HepG2 (cell line): ENCODE measurements around the gene CDH23. TPM values are rescaled to one million over a fixed set of nuclear protein-coding genes. Genes with fewer than 3 reads are reported as not detected.

Experiments
- ATAC-seq: fragments of 200-7000 bp; cut with Tn5 transposase; 3 replicates; pipeline ENCODE4 v1.9.1; 2020; ENCODE audit warnings: mild to moderate bottlenecking, moderate library complexity
- BruUV-seq: library from RNA; stranded (reverse); fragments of 400-500 nt; replicated peaks from 2 replicates; lab custom pipeline; 2021; lab: Mats Ljungman, UMichigan
- CTCF ChIA-PET: fragments of 300-600 bp; formaldehyde crosslinking; extraction: SDS; loops from one replicate; lab custom pipeline; 2021; ENCODE audit warnings: low total read pairs, inconsistent platforms, low intra/inter-chr PET ratio; lab: Yijun Ruan, JAX
- POLR2A ChIA-PET: fragments of 350-600 bp; sonication (Branson Sonifier 250); formaldehyde crosslinking; loops from one replicate; lab custom pipeline; 2020; ENCODE audit warnings: antibody characterized with exemption, inconsistent platforms; lab: Yijun Ruan, JAX
- DNase-seq: peaks from one replicate; pipeline ENCODE4 v3.0.0-alpha.2; 2015; ENCODE audit warnings: low spot score
- FAIRE-seq: peaks from 3 replicates; lab custom pipeline; 2011; peaks lifted over from hg19 to GRCh38; lab: Jason Lieb, UNC
- H2AFZ ChIP-seq: one replicate; pipeline ENCODE4 v1.6.1; 2011; ENCODE audit warnings: low read length, inconsistent platforms
- H3K27ac ChIP-seq: fragments of 300-600 bp; 3 replicates; pipeline ENCODE4 v1.8.0; 2011; ENCODE audit warnings: mixed run types, mild to moderate bottlenecking, mixed read lengths, low read length, inconsistent platforms; ENCODE audit not compliant: insufficient read depth; ENCODE audit errors: extremely low read length
- H3K27me3 ChIP-seq, 2 experiments: fragments of 200-600 bp in 1 of 2; 2 replicates in 1 of 2; 3 replicates in 1 of 2; pipeline versions ENCODE4 v1.6.0 to v1.8.0; 2011; ENCODE audit warnings: low read length in 2 of 2, mild to moderate bottlenecking in 2 of 2, moderate library complexity in 2 of 2, inconsistent platforms in 1 of 2; ENCODE audit not compliant: insufficient read depth in 2 of 2, control insufficient read depth in 1 of 2
- H3K36me3 ChIP-seq, 2 experiments: fragments of 200-600 bp in 1 of 2; replicated peaks in 1 of 2; 2 replicates in 1 of 2; 3 replicates in 1 of 2; pipeline versions ENCODE4 v1.5.1 to v1.8.0; 2011; ENCODE audit warnings: low read length in 2 of 2, inconsistent platforms in 1 of 2; ENCODE audit not compliant: insufficient read depth in 2 of 2, control insufficient read depth in 1 of 2
- H3K4me1 ChIP-seq: 2 replicates; pipeline ENCODE4 v1.5.1; 2012; ENCODE audit warnings: low read length, inconsistent platforms; ENCODE audit not compliant: insufficient read depth
- H3K4me2 ChIP-seq: 2 replicates; pipeline ENCODE4 v1.6.0; 2011; ENCODE audit warnings: low read depth, low read length, inconsistent platforms
- H3K4me3 ChIP-seq, 3 experiments: fragments of 200-600 bp in 1 of 3; sonication (generic), shearing (Covaris generic) in 1 of 3; replicated peaks in 1 of 3; 2 replicates each; pipeline ENCODE4 v1.5.1; 2011 to 2016; ENCODE audit warnings: low read length in 3 of 3, inconsistent platforms in 2 of 3, low read depth in 2 of 3, mild to moderate bottlenecking in 2 of 3, control low read depth in 1 of 3, mixed read lengths in 1 of 3; ENCODE audit not compliant: insufficient read depth in 1 of 3
- H3K79me2 ChIP-seq: one replicate; pipeline ENCODE4 v1.6.1; 2011; ENCODE audit warnings: low read length, inconsistent platforms; ENCODE audit not compliant: insufficient read depth
- H3K9ac ChIP-seq: 2 replicates; pipeline ENCODE4 v1.6.0; 2011; ENCODE audit warnings: mild to moderate bottlenecking, low read depth, low read length, inconsistent platforms; ENCODE audit not compliant: insufficient read depth
- H3K9me3 ChIP-seq: 2 replicates; pipeline ENCODE4 v1.5.1; 2012; ENCODE audit warnings: mild to moderate bottlenecking, low read length
- H4K20me1 ChIP-seq: 2 replicates; pipeline ENCODE4 v1.6.0; 2011; ENCODE audit warnings: inconsistent platforms, mild to moderate bottlenecking, low read length, moderate library complexity; ENCODE audit not compliant: insufficient read depth
- ATF4 ChIP-seq, 2 experiments: fragments of 450-650 bp in 1 of 2; sonication (generic) in 1 of 2; formaldehyde crosslinking; IDR thresholded peaks; 2 replicates each; pipeline versions ENCODE4 v1.5.0 to v1.8.0; 2020 to 2022; ENCODE audit warnings: mild to moderate bottlenecking in 1 of 2, missing genetic modification reagents in 1 of 2
- BCL6 ChIP-seq: IDR thresholded peaks from 2 replicates; pipeline ENCODE4 v1.6.1; 2016; ENCODE audit warnings: missing genetic modification reagents, missing compliant biosample characterization
- CEBPB ChIP-seq: IDR thresholded peaks from 2 replicates; pipeline ENCODE4 v1.6.1; 2011; ENCODE audit warnings: low read depth, low read length, improper control_type of control experiment, borderline replicate concordance
- DMAP1 ChIP-seq: IDR thresholded peaks from 2 replicates; pipeline ENCODE4 v1.6.1; 2016
- HNF4G ChIP-seq, 2 experiments: sonication (generic) in 1 of 2; formaldehyde crosslinking in 1 of 2; IDR thresholded peaks; 2 replicates each; pipeline versions ENCODE4 v1.4.0 to v1.6.1; 2011 to 2020; ENCODE audit warnings: borderline replicate concordance in 2 of 2, low read depth in 2 of 2, mild to moderate bottlenecking in 2 of 2, low read length in 1 of 2, missing genetic modification reagents in 1 of 2, moderate library complexity in 1 of 2
- HNRNPL ChIP-seq: fragments of 200-400 bp; formaldehyde crosslinking; IDR thresholded peaks from 2 replicates; pipeline ENCODE4 v1.6.1; 2017; ENCODE audit warnings: mild to moderate bottlenecking, low read depth, low read length
- NFE2L2 ChIP-seq: fragments of 150-350 bp; IDR thresholded peaks from 2 replicates; pipeline ENCODE4 v1.6.1; 2014; ENCODE audit warnings: low read length
- POLR2AphosphoS2 ChIP-seq: IDR thresholded peaks from 2 replicates; pipeline ENCODE4 v1.6.1; 2011; ENCODE audit warnings: low read depth, low read length, improper control_type of control experiment
- PRDM15 ChIP-seq: sonication (generic); formaldehyde crosslinking; IDR thresholded peaks from 2 replicates; pipeline ENCODE4 v1.4.0; 2020; ENCODE audit warnings: missing genetic modification reagents
- RBFOX2 ChIP-seq: fragments of 200-400 bp; formaldehyde crosslinking; IDR thresholded peaks from 2 replicates; pipeline ENCODE4 v1.6.1; 2017; ENCODE audit warnings: low read depth, mild to moderate bottlenecking, low read length
- TP53 ChIP-seq: sonication (generic); formaldehyde crosslinking; conservative IDR thresholded peaks from 2 replicates; pipeline ENCODE4 v1.4.0; 2020; ENCODE audit warnings: missing genetic modification reagents
- ZNF777 ChIP-seq: sonication (generic); formaldehyde crosslinking; IDR thresholded peaks from 2 replicates; pipeline ENCODE4 v1.4.0; 2020; ENCODE audit warnings: missing genetic modification reagents
- WGBS: methylation state at CpG from one replicate; pipeline ENCODE4 v1.1.6; 2017; ENCODE audit warnings: low lambda C conversion rate; 5-methylcytosine and 5-hydroxymethylcytosine counted together
- in situ Hi-C: cut with HindIII; loops from 2 replicates; pipeline ENCODE4 v1.10.0; 2017; ENCODE audit warnings: low pct_unique_long_range_greater_than_20kb; ENCODE audit not compliant: extremely low pct_ligation_motif_present
- intact Hi-C: fragments of 100-400 bp; cut with micrococcal nuclease; formaldehyde crosslinking; loops from one replicate; pipeline ENCODE4 v1.10.0; 2022; ENCODE audit not compliant: unreplicated experiment
- polyA plus RNA-seq, 8 experiments: library from polyadenylated mRNA; depleted of rRNA in 3 of 8; stranded (reverse) in 7 of 8; unstranded in 1 of 8; fragments of >200 nt; fragmentation: Illumina TruSeq in 4 of 8; extraction: Trizol in 4 of 8; gene quantifications; 2 replicates each; pipeline versions ENCODE4 v1.2.1 to v1.2.3, GENCODE V29; 2011 to 2016; ENCODE audit warnings: low read depth in 4 of 8, missing spikeins in 1 of 8, mixed read lengths in 1 of 8; ENCODE audit not compliant: insufficient read depth in 1 of 8
- total RNA-seq, 5 experiments: library from RNA; depleted of rRNA; stranded (reverse); fragments of >200 nt; fragmentation: Illumina TruSeq; extraction: Trizol; gene quantifications; 2 replicates each; pipeline ENCODE4 v1.2.3, GENCODE V29; 2016; ENCODE audit warnings: low read depth in 1 of 5
- TF ChIP-seq, protein P1 (sequence below): sonication (generic); formaldehyde crosslinking; IDR thresholded peaks from 2 replicates; pipeline ENCODE4 v1.4.0; 2020; ENCODE audit warnings: missing genetic modification reagents, mild to moderate bottlenecking, borderline replicate concordance
- TF ChIP-seq, protein P2 (sequence below): sonication (generic); formaldehyde crosslinking; IDR thresholded peaks from 2 replicates; pipeline ENCODE4 v1.4.0; 2020; ENCODE audit warnings: missing genetic modification reagents, borderline replicate concordance

CDH23 gene
- total and polyA plus RNA-seq, 2 of the 13 experiments (the other 11 are each of a cell fraction or from before 2014, with no cell fraction given): 0.13 TPM; not detected in 1

DNA sequence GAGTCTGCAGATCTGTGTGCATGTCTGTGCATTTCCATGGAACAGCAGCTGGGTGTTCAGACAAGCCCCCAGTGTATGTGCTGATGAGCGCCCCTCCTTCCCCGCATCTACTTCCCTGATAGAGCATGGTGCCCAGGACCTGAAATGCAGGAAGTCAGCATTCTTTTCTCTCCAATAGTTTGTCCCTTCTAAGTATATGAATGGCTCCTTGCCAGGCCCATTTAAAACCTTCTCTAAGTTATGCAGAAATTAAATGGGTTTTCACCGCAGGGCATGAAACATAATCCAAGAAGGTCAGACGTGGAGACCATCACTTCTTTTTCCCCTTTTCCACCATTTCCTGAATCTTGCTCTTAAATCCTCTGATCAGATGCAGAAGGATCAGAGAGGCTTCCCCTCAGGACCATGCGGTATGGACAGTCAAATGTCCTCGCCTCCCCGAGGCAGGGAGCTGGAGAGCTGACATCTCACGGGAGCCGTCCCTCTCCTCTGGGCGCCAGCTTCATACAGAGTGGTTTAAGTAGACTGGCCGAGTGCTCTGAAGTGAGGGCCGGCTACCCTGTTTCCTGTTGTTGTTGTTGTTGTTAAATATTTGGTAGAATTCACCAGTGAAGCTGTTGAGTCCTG, 167.6 kb downstream of the CDH23 start:
- Histone ChIP-seq H3K9me3 (no peaks in the 10 kb centered on the region), H3K4me3 (no peak overlapping the region), H3K4me2 (no peak overlapping the region), H3K27ac (no peak overlapping the region), H4K20me1 (no peaks in the 10 kb centered on the region), H3K27me3 (peaks cover 0 to 25% of the 10 kb centered on the region in 2 experiments; a peak in 2 of 5 replicates), H3K9ac (no peak overlapping the region), H3K79me2 (no peaks in the 10 kb centered on the region), H3K36me3 (no peaks in the 10 kb centered on the region), H2AFZ (no peak overlapping the region), H3K4me1 (no peaks in the 10 kb centered on the region)
- FAIRE-seq (no peak), ATAC-seq (no peak), DNase-seq (no peak)
- intact Hi-C loops (no loop called here), in situ Hi-C loops (loop anchor here (10.0 kb wide), 1 partner anchor 180 kb away; no protein-coding TSS in a partner anchor)
- ChIA-PET POLR2A (no interaction called here), CTCF (no interaction called here)
- WGBS: 31% methylated on average over 10 of the region's 12 CpGs
- BruUV-seq: no TSS peak
- TF ChIP-seq, protein P1, sequence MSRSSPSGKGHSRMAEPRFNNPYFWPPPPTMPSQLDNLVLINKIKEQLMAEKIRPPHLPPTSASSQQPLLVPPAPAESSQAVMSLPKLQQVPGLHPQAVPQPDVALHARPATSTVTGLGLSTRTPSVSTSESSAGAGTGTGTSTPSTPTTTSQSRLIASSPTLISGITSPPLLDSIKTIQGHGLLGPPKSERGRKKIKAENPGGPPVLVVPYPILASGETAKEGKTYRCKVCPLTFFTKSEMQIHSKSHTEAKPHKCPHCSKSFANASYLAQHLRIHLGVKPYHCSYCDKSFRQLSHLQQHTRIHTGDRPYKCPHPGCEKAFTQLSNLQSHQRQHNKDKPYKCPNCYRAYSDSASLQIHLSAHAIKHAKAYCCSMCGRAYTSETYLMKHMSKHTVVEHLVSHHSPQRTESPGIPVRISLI (CRISPR knock-in tag): no peak
- TF ChIP-seq NFE2L2: no peak
- TF ChIP-seq PRDM15 (CRISPR knock-in tag): no peak
- TF ChIP-seq RBFOX2: no peak
- no peak for TF ChIP-seq ZNF777 (CRISPR knock-in tag)
- TF ChIP-seq DMAP1 (CRISPR knock-in tag): no peak
- no peak for TF ChIP-seq ATF4 (CRISPR knock-in tag; IDR thresholded peaks at IDR 0.05)
- TF ChIP-seq HNRNPL: no peak
- TF ChIP-seq HNF4G (IDR thresholded peaks at IDR 0.05; ENCODE audit: borderline replicate concordance, low read depth, low read length): no peak
- no peak for TF ChIP-seq HNF4G (CRISPR knock-in tag; IDR thresholded peaks at IDR 0.05; ENCODE audit: borderline replicate concordance, low read depth)
- no peak for TF ChIP-seq TP53 (CRISPR knock-in tag)
- TF ChIP-seq, protein P2, sequence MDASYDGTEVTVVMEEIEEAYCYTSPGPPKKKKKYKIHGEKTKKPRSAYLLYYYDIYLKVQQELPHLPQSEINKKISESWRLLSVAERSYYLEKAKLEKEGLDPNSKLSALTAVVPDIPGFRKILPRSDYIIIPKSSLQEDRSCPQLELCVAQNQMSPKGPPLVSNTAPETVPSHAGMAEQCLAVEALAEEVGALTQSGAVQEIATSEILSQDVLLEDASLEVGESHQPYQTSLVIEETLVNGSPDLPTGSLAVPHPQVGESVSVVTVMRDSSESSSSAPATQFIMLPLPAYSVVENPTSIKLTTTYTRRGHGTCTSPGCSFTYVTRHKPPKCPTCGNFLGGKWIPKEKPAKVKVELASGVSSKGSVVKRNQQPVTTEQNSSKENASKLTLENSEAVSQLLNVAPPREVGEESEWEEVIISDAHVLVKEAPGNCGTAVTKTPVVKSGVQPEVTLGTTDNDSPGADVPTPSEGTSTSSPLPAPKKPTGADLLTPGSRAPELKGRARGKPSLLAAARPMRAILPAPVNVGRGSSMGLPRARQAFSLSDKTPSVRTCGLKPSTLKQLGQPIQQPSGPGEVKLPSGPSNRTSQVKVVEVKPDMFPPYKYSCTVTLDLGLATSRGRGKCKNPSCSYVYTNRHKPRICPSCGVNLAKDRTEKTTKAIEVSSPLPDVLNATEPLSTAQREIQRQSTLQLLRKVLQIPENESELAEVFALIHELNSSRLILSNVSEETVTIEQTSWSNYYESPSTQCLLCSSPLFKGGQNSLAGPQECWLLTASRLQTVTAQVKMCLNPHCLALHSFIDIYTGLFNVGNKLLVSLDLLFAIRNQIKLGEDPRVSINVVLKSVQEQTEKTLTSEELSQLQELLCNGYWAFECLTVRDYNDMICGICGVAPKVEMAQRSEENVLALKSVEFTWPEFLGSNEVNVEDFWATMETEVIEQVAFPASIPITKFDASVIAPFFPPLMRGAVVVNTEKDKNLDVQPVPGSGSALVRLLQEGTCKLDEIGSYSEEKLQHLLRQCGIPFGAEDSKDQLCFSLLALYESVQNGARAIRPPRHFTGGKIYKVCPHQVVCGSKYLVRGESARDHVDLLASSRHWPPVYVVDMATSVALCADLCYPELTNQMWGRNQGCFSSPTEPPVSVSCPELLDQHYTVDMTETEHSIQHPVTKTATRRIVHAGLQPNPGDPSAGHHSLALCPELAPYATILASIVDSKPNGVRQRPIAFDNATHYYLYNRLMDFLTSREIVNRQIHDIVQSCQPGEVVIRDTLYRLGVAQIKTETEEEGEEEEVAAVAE (CRISPR knock-in tag): no peak
- TF ChIP-seq BCL6: no peak
- TF ChIP-seq CEBPB: no peak
- TF ChIP-seq POLR2AphosphoS2: no peak
